CD14-positive monocyte (primary cell): ENCODE results near the gene SNX15. TPM values are rescaled to one million over a fixed set of nuclear protein-coding genes. Genes with fewer than 3 reads are reported as not detected.

Source experiments
- DNase-seq, 3 donors: peaks; one replicate each; pipeline ENCODE4 v3.0.0-alpha.2; 2011 to 2022
- H2AFZ ChIP-seq: 2 replicates; pipeline ENCODE4 v1.6.0; 2012; ENCODE audit warnings: mild to moderate bottlenecking, low read depth, low read length, inconsistent platforms; ENCODE audit not compliant: insufficient read depth, poor library complexity, severe bottlenecking
- H3K27ac ChIP-seq, 2 donors: 1 replicate in 1 of 2; 2 replicates in 1 of 2; pipeline ENCODE4 v1.5.1; 2012 to 2013; ENCODE audit warnings: low read length in 2 of 2, control low read depth in 1 of 2, inconsistent platforms in 1 of 2, low read depth in 1 of 2, mild to moderate bottlenecking in 1 of 2
- H3K27me3 ChIP-seq, 2 donors: one replicate each; pipeline versions ENCODE4 v1.6.0 to v1.6.1; 2011 to 2013; ENCODE audit warnings: low read length in 2 of 2; ENCODE audit not compliant: control insufficient read depth in 2 of 2, insufficient read depth in 2 of 2
- H3K36me3 ChIP-seq, 2 donors: replicated peaks in 1 of 2; 1 replicate in 1 of 2; 2 replicates in 1 of 2; pipeline versions ENCODE4 v1.5.1 to v1.6.1; 2012 to 2013; ENCODE audit warnings: low read length in 2 of 2, control low read depth in 1 of 2, inconsistent platforms in 1 of 2, mild to moderate bottlenecking in 1 of 2; ENCODE audit not compliant: insufficient read depth in 2 of 2, control insufficient read depth in 1 of 2
- H3K4me1 ChIP-seq, 2 donors: 1 replicate in 1 of 2; 2 replicates in 1 of 2; pipeline versions ENCODE4 v1.5.1 to v1.6.1; 2012 to 2013; ENCODE audit warnings: low read length in 2 of 2, control low read depth in 1 of 2, inconsistent platforms in 1 of 2, mild to moderate bottlenecking in 1 of 2, moderate library complexity in 1 of 2; ENCODE audit not compliant: insufficient read depth in 2 of 2, control insufficient read depth in 1 of 2
- H3K4me2 ChIP-seq: replicated peaks from 2 replicates; pipeline ENCODE3; 2012; ENCODE audit warnings: low read length, moderate library complexity, mild to moderate bottlenecking; ENCODE audit not compliant: poor library complexity, severe bottlenecking; ENCODE audit errors: extremely low read depth
- H3K4me3 ChIP-seq, 3 experiments: fragments of 200-600 bp in 1 of 3; sonication (generic) in 1 of 3; replicated peaks in 1 of 3; 1 replicate in 2 of 3; 2 replicates in 1 of 3; pipeline ENCODE4 v1.5.1; 2011 to 2013; ENCODE audit warnings: low read length in 3 of 3, mild to moderate bottlenecking in 3 of 3, control low read depth in 2 of 3, low read depth in 2 of 3, inconsistent platforms in 1 of 3, moderate library complexity in 1 of 3
- H3K79me2 ChIP-seq: 2 replicates; pipeline ENCODE4 v1.6.0; 2012; ENCODE audit warnings: mild to moderate bottlenecking, control low read depth, inconsistent platforms, low read length, moderate library complexity; ENCODE audit not compliant: insufficient read depth
- H3K9ac ChIP-seq: 2 replicates; pipeline ENCODE4 v1.6.0; 2017; ENCODE audit warnings: low read length, mild to moderate bottlenecking; ENCODE audit not compliant: insufficient read depth, poor library complexity, severe bottlenecking
- H3K9me3 ChIP-seq, 2 donors: replicated peaks in 1 of 2; 1 replicate in 1 of 2; 2 replicates in 1 of 2; pipeline versions ENCODE4 v1.5.1 to v1.6.1; 2012 to 2013; ENCODE audit warnings: low read length in 2 of 2, control low read depth in 1 of 2; ENCODE audit not compliant: control insufficient read depth in 1 of 2, insufficient read depth in 1 of 2
- H4K20me1 ChIP-seq: 2 replicates; pipeline ENCODE4 v1.6.0; 2012; ENCODE audit warnings: mild to moderate bottlenecking, low read length, control low read depth, moderate library complexity; ENCODE audit not compliant: insufficient read depth
- H3K27ac Mint-ChIP-seq, 7 donors: one replicate each; pipeline ENCODE4 v1.8.0; 2020; ENCODE audit warnings: mild to moderate bottlenecking in 7 of 7, mixed read lengths in 7 of 7, moderate library complexity in 6 of 7, inconsistent platforms in 2 of 7
- H3K27me3 Mint-ChIP-seq, 3 donors: one replicate each; pipeline ENCODE4 v1.8.0; 2021 to 2022; ENCODE audit warnings: low read depth in 3 of 3, mild to moderate bottlenecking in 3 of 3, mixed read lengths in 3 of 3, moderate library complexity in 3 of 3, inconsistent platforms in 1 of 3
- H3K36me3 Mint-ChIP-seq, 2 donors: one replicate each; pipeline ENCODE4 v1.8.0; 2020; ENCODE audit warnings: mixed read lengths in 2 of 2, inconsistent platforms in 1 of 2, mild to moderate bottlenecking in 1 of 2
- H3K4me1 Mint-ChIP-seq: one replicate; pipeline ENCODE4 v1.8.0; 2020; ENCODE audit warnings: mild to moderate bottlenecking, mixed read lengths
- H3K4me3 Mint-ChIP-seq, 2 donors: one replicate each; pipeline ENCODE4 v1.8.0; 2020; ENCODE audit warnings: mild to moderate bottlenecking in 2 of 2, mixed read lengths in 2 of 2, moderate library complexity in 1 of 2
- H3K9me3 Mint-ChIP-seq, 7 donors: one replicate each; pipeline ENCODE4 v1.8.0; 2020 to 2022; ENCODE audit warnings: mixed read lengths in 7 of 7, mild to moderate bottlenecking in 6 of 7, moderate library complexity in 6 of 7, inconsistent platforms in 2 of 7
- CTCF ChIP-seq: fragments of 200-600 bp; IDR thresholded peaks from one replicate; pipeline ENCODE4 v1.8.0; 2022; ENCODE audit warnings: antibody characterized with exemption, mild to moderate bottlenecking
- WGBS: methylation state at CpG from one replicate; pipeline ENCODE4 v1.1.5; 2013; ENCODE audit warnings: missing lambda C conversion rate; ENCODE audit not compliant: insufficient coverage; 5-methylcytosine and 5-hydroxymethylcytosine counted together
- intact Hi-C, 2 donors: fragments of 100-400 bp; cut with micrococcal nuclease; formaldehyde crosslinking; loops; one replicate each; pipeline versions ENCODE4 v1.15.0 to v1.15.1; 2023
- polyA plus RNA-seq, 3 donors: library from polyadenylated mRNA; depleted of rRNA in 1 of 3; unstranded in 2 of 3; stranded (reverse) in 1 of 3; fragments of 300-500 nt in 2 of 3; fragments of >200 nt in 1 of 3; fragmentation: Illumina TruSeq in 2 of 3; gene quantifications; 1 replicate in 2 of 3; 2 replicates in 1 of 3; pipeline ENCODE4 v1.2.3, GENCODE V29; 2012 to 2021

The SNX15 gene
- polyA plus RNA-seq, 3 donors, result 16.2 to 26.7 (median 17.8) TPM

GRCh38 chr11:65045728-65046127 lies 18.5 kb downstream of the SNX15 start:
- DNase-seq, result no peak
- peaks cover 49% of the 10 kb centered on the region for H3K4me1 Mint-ChIP-seq
- peaks cover 29% of the 10 kb centered on the region for H3K79me2 ChIP-seq
- H3K36me3 Mint-ChIP-seq, result peaks cover 0 to 14% of the 10 kb centered on the region in 2 donors
- no peak overlapping the region for H3K4me3 Mint-ChIP-seq
- H4K20me1 ChIP-seq, result peaks cover 4% of the 10 kb centered on the region
- peaks cover 3 to 10% of the 10 kb centered on the region in 2 donors for H3K36me3 ChIP-seq
- H3K4me2 ChIP-seq, result no peak overlapping the region
- H3K4me1 ChIP-seq, result peaks cover 50 to 65% of the 10 kb centered on the region in 2 donors
- no peak overlapping the region for H3K27ac Mint-ChIP-seq
- no peak overlapping the region for H3K4me3 ChIP-seq
- intact Hi-C loops, result no loop called here
- H3K27me3 Mint-ChIP-seq, result peaks cover 0 to 10% (median 2%) of the 10 kb centered on the region in 3 donors
- H3K27me3 ChIP-seq, result peaks cover 0 to 3% of the 10 kb centered on the region in 2 donors
- H3K9me3 Mint-ChIP-seq, result no peaks in the 10 kb centered on the region
- 83% methylated on average over 7 of the region's 7 CpGs for WGBS
- no peak for TF ChIP-seq CTCF
- no peak overlapping the region for H3K27ac ChIP-seq
- H3K9ac ChIP-seq, result no peak overlapping the region
- no peak overlapping the region for H2AFZ ChIP-seq
- H3K9me3 ChIP-seq, result no peaks in the 10 kb centered on the region

GRCh38 chr11:65047581-65048422 lies 20.6 kb downstream of the SNX15 start:
- peaks cover 4% of the 10 kb centered on the region for H4K20me1 ChIP-seq
- intact Hi-C loops, result no loop called here
- peaks cover 21% of the 10 kb centered on the region for H3K79me2 ChIP-seq
- peak overlapping the region; percentile 95 for H2AFZ ChIP-seq
- H3K36me3 ChIP-seq, result peaks cover 3 to 10% of the 10 kb centered on the region in 2 donors
- peaks cover 0 to 14% of the 10 kb centered on the region in 2 donors for H3K36me3 Mint-ChIP-seq
- peaks cover 0 to 3% of the 10 kb centered on the region in 2 donors for H3K27me3 ChIP-seq
- peak overlapping the region; percentile 36 to 74 (median 60) for H3K4me3 ChIP-seq
- no peak overlapping the region for H3K27ac ChIP-seq
- H3K9me3 Mint-ChIP-seq, result no peaks in the 10 kb centered on the region
- H3K27me3 Mint-ChIP-seq, result peaks cover 0 to 10% (median 3%) of the 10 kb centered on the region in 3 donors
- peak overlapping the region; percentile 56 for H3K9ac ChIP-seq
- peak overlapping the region; percentile 81 for H3K4me2 ChIP-seq
- TF ChIP-seq CTCF, result no peak
- H3K4me3 Mint-ChIP-seq, result peak overlapping the region; percentile 88 to 94
- WGBS, result 16% methylated on average over 38 of the region's 56 CpGs
- no peak for DNase-seq
- H3K4me1 ChIP-seq, result peaks cover 38 to 47% of the 10 kb centered on the region in 2 donors
- no peaks in the 10 kb centered on the region for H3K9me3 ChIP-seq
- peak overlapping the region in 2 of 7 donors; percentile 67 to 68 for H3K27ac Mint-ChIP-seq
- H3K4me1 Mint-ChIP-seq, result peaks cover 37% of the 10 kb centered on the region
